K562 (cell line): ENCODE results near the gene TOMM40L. TPM values are rescaled to one million over a fixed set of nuclear protein-coding genes. Genes with fewer than 3 reads are reported as not detected.

Experiments used
- ATF1 ChIP-seq, 2 experiments: fragments of 450-650 bp in 1 of 2; IDR thresholded peaks; 2 replicates each; pipeline ENCODE4 v1.6.1; 2016; ENCODE audit warnings: missing compliant biosample characterization in 1 of 2, missing genetic modification characterization in 1 of 2
- CAMTA2 ChIP-seq: fragments of 250-450 bp; sonication (Bioruptor Pico); conservative IDR thresholded peaks from 2 replicates; pipeline ENCODE4 v1.5.1; 2022
- ELF4 ChIP-seq: fragments of 450-650 bp; formaldehyde crosslinking; IDR thresholded peaks from 2 replicates; pipeline ENCODE4 v1.4.0; 2022; ENCODE audit warnings: missing genetic modification characterization
- ESRRA ChIP-seq: fragments of 450-650 bp; IDR thresholded peaks from 2 replicates; pipeline ENCODE4 v1.6.1; 2014; ENCODE audit warnings: low read depth, mild to moderate bottlenecking, moderate library complexity, borderline replicate concordance
- HBP1 ChIP-seq: fragments of 450-650 bp; formaldehyde crosslinking; IDR thresholded peaks from 2 replicates; pipeline ENCODE4 v1.4.0; 2022; ENCODE audit warnings: missing genetic modification characterization
- HCFC1 ChIP-seq: IDR thresholded peaks from 2 replicates; pipeline ENCODE4 v1.6.1; 2012; ENCODE audit warnings: low read depth, low read length, improper control_type of control experiment
- HMBOX1 ChIP-seq: sonication (generic); IDR thresholded peaks from 2 replicates; pipeline ENCODE4 v1.6.1; 2016
- HOMEZ ChIP-seq: fragments of 250-450 bp; sonication (Bioruptor Pico); IDR thresholded peaks from 2 replicates; pipeline ENCODE4 v1.4.0; 2020; ENCODE audit warnings: mild to moderate bottlenecking, moderate library complexity
- MYC ChIP-seq, 2 experiments: fragments of 250-450 bp in 1 of 2; sonication (Bioruptor Pico) in 1 of 2; IDR thresholded peaks; 2 replicates each; pipeline versions ENCODE4 v1.5.1 to v1.6.1; 2012 to 2021; ENCODE audit warnings: low read depth in 2 of 2, borderline replicate concordance in 1 of 2, improper control_type of control experiment in 1 of 2, low read length in 1 of 2, mild to moderate bottlenecking in 1 of 2, moderate library complexity in 1 of 2
- RUNX1 ChIP-seq: sonication (generic); IDR thresholded peaks from 2 replicates; pipeline ENCODE4 v1.6.1; 2016; ENCODE audit warnings: antibody characterized with exemption, low read depth
- SREBF1 ChIP-seq: fragments of 150-350 bp; IDR thresholded peaks from 2 replicates; pipeline ENCODE4 v1.6.1; 2014; ENCODE audit warnings: antibody characterized with exemption, low read depth, low read length, borderline replicate concordance
- TCF3 ChIP-seq: sonication (generic); formaldehyde crosslinking; IDR thresholded peaks from 2 replicates; pipeline ENCODE4 v1.4.0; 2020; ENCODE audit warnings: mild to moderate bottlenecking, missing genetic modification reagents
- TEAD2 ChIP-seq: fragments of 450-650 bp; IDR thresholded peaks from 2 replicates; pipeline ENCODE4 v1.6.1; 2016; ENCODE audit warnings: missing genetic modification characterization, control low read depth, missing compliant biosample characterization
- ZBTB33 ChIP-seq: sonication (generic); formaldehyde crosslinking; IDR thresholded peaks from 2 replicates; pipeline ENCODE4 v1.8.1; 2023; ENCODE audit warnings: mild to moderate bottlenecking, missing genetic modification reagents
- ZBTB5 ChIP-seq: fragments of 450-650 bp; IDR thresholded peaks from 2 replicates; pipeline ENCODE4 v1.6.1; 2017; ENCODE audit warnings: antibody characterized with exemption
- ZEB2 ChIP-seq: fragments of 450-650 bp; IDR thresholded peaks from 2 replicates; pipeline ENCODE4 v1.6.1; 2016
- ZNF184 ChIP-seq: sonication (generic); formaldehyde crosslinking; IDR thresholded peaks from 2 replicates; pipeline ENCODE4 v1.5.0; 2020; ENCODE audit warnings: missing genetic modification reagents
- ZNF23 ChIP-seq: fragments of 250-450 bp; sonication (Bioruptor Pico); IDR thresholded peaks from 2 replicates; pipeline ENCODE4 v1.4.0; 2020; ENCODE audit warnings: mild to moderate bottlenecking
- ZNF584 ChIP-seq: fragments of 200-800 bp; sonication (Bioruptor generic); IDR thresholded peaks from 2 replicates; pipeline ENCODE4 v1.6.1; 2016; ENCODE audit warnings: low read depth, mild to moderate bottlenecking, missing genetic modification characterization, missing compliant biosample characterization
- polyA plus RNA-seq, 8 experiments: library from polyadenylated mRNA; depleted of rRNA in 4 of 8; stranded (reverse) in 5 of 8; unstranded in 3 of 8; fragments of >200 nt; fragmentation: Nextera tagmentation in 2 of 8; fragmentation: Illumina TruSeq in 1 of 8; extraction: Ambion mirVana in 2 of 8; extraction: Trizol in 1 of 8; gene quantifications; 2 replicates each; pipeline versions ENCODE4 v1.2.1 to v1.2.3, GENCODE V29; 2011 to 2014; ENCODE audit warnings: inconsistent platforms in 1 of 8, missing spikeins in 1 of 8
- total RNA-seq, 7 experiments: library from RNA; depleted of rRNA in 6 of 7; stranded (reverse); fragments of >200 nt in 6 of 7; fragmentation: Illumina TruSeq in 2 of 7; extraction: Trizol in 2 of 7; gene quantifications; 2 replicates each; pipeline versions ENCODE4 v1.2.1 to v1.2.3, GENCODE V29; 2011 to 2021; ENCODE audit warnings: low replicate concordance in 1 of 7

Gene TOMM40L
- total and polyA plus RNA-seq, 9 of the 15 experiments (the other 6 are each of a cell fraction or from before 2014, with no cell fraction given), result 9.6 to 33.6 (median 25.2) TPM

- TF ChIP-seq ZBTB33 (CRISPR knock-in tag) (peak; percentile 50; the same call in 1 of the 2 replicates), ZEB2 (0 out of 2 replicates have a peak, but pooled peaks have one; percentile 11), ZNF184 (CRISPR knock-in tag) (no peak), ZBTB5 (no peak), SREBF1 (no peak), ESRRA (peak; percentile 98), TCF3 (CRISPR knock-in tag) (no peak), ZNF23 (CRISPR knock-in tag) (no peak), ATF1 (CRISPR knock-in tag; IDR thresholded peaks at IDR 0.05) (no peak), ATF1 (tag; IDR thresholded peaks at IDR 0.05) (peak; percentile 91), HOMEZ (no peak), RUNX1 (0 out of 2 replicates have a peak, but pooled peaks have one; percentile 24), HMBOX1 (peak; percentile 90), ZNF584 (CRISPR knock-in tag) (0 out of 2 replicates have a peak, but pooled peaks have one; percentile 32), HCFC1 (peak; percentile 73), TEAD2 (tag) (no peak), HBP1 (CRISPR knock-in tag) (0 out of 2 replicates have a peak, but pooled peaks have one; percentile 58), MYC (IDR thresholded peaks at IDR 0.05; ENCODE audit: low read depth, low read length) (peak; percentile 98), MYC (CRISPR knock-in tag; IDR thresholded peaks at IDR 0.05; ENCODE audit: borderline replicate concordance, low read depth) (peak; percentile 79), CAMTA2 (CRISPR knock-in tag) (no peak), ELF4 (peak; percentile 56; the same call in 1 of the 2 replicates)
Measured at GRCh38 chr1:161177112-161177935, 48.5 kb upstream of the TOMM40L start, which contains the start of gene B4GALT3 (continued).
